Cardiac fibroblast (primary cell): Measurements from ENCODE around the gene PNMA8C.

Experiments
- DNase-seq, 2 donors: peaks; one replicate each; pipeline versions ENCODE4 v3.0.0 to v3.0.0-alpha.2; 2010; ENCODE audit warnings: low read depth in 2 of 2
- H3K4me3 ChIP-seq, 2 donors: replicated peaks in 1 of 2; 1 replicate in 1 of 2; 2 replicates in 1 of 2; pipeline ENCODE4 v1.5.1; 2011; ENCODE audit warnings: low read depth in 2 of 2, low read length in 2 of 2, mild to moderate bottlenecking in 2 of 2, moderate library complexity in 1 of 2
- CTCF ChIP-seq: IDR thresholded peaks from one replicate; pipeline ENCODE4 v1.5.1; 2011; ENCODE audit warnings: low read depth, mild to moderate bottlenecking, low read length, inconsistent platforms

Gene PNMA8C

GRCh38 chr19:46460981-46461380, 32.2 kb upstream of the PNMA8C start:
- TF ChIP-seq CTCF, result no peak
- H3K4me3 ChIP-seq, result no peak overlapping the region
- DNase-seq, result no peak

- no peak for DNase-seq
- no peak overlapping the region for H3K4me3 ChIP-seq
- TF ChIP-seq CTCF, result no peak
Observed at GRCh38 chr19:46460055-46460454, 31.3 kb upstream of the PNMA8C start.

- no peak for DNase-seq
- H3K4me3 ChIP-seq, result no peak overlapping the region
- no peak for TF ChIP-seq CTCF
Observed at GRCh38 chr19:46456930-46457329, 28.2 kb upstream of the PNMA8C start.

DNA sequence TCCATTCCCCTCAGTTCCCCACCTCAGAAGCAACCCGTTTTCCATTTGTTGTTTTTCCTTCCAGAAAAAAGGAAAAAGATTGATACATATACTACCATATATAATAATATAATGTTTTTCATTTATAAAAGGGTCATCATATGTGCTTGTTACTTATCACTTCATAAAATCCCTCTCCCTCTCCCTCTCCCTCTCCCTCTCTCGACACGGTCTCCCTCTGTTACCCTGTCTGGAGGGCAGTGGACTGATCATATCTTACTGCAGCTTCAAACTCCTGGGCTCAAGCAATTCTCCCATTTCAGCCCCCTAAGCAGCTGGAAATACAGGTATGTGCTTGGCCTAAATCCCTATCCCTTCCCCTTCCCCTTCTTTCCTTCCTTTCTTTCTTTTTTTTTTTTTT, 25.5 kb upstream of the PNMA8C start:
- no peak for TF ChIP-seq CTCF
- DNase-seq, result no peak
- H3K4me3 ChIP-seq, result no peak overlapping the region

DNA sequence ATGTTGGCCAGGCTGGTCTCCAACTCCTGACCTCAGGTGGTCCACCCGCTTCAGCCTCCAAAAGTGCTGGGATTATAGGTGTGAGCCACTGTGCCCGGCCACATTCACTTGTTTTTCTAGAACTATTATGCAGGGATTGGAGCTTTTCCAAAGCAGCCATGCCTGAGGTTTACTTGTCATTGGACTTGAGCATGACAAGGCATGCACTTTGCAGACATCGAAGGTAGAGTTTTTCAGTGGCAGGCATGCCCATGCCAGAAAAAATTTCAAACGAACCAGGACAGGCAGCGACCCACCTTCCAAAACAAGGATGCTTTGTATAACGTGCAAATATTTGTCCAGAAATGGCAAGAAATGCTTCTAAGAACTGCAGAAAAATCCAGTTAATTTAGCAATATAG, 24.9 kb upstream of the PNMA8C start:
- no peak for TF ChIP-seq CTCF
- no peak for DNase-seq
- H3K4me3 ChIP-seq, result no peak overlapping the region

- H3K4me3 ChIP-seq, result no peak overlapping the region
- no peak for TF ChIP-seq CTCF
- no peak for DNase-seq
Observed at GRCh38 chr19:46452186-46452585, 23.4 kb upstream of the PNMA8C start.

- TF ChIP-seq CTCF, result no peak
Observed at GRCh38 chr19:46451352-46451751, 22.6 kb upstream of the PNMA8C start.

More at GRCh38 chr19:46451352-46451751, 22.6 kb upstream of the PNMA8C start:
- no peak overlapping the region for H3K4me3 ChIP-seq
- DNase-seq, result no peak
